Caco-2 (cell line): ENCODE data around the gene SNX30. TPM values are rescaled to one million over a fixed set of nuclear protein-coding genes. Genes with fewer than 3 reads are reported as not detected.

ENCODE experiments used
- BruUV-seq: library from RNA; stranded (reverse); fragments of 400-500 nt; replicated peaks from 2 replicates; lab custom pipeline; 2021; lab: Mats Ljungman, UMichigan
- CTCF ChIA-PET: fragments of 300-600 bp; sonication (Branson Sonifier 250); formaldehyde crosslinking; loops from one replicate; lab custom pipeline; 2022; ENCODE audit warnings: antibody characterized with exemption; lab: Charles Lee
- POLR2A ChIA-PET: fragments of 300-600 bp; sonication (Branson Sonifier 250); formaldehyde crosslinking; loops from one replicate; lab custom pipeline; 2022; ENCODE audit warnings: antibody characterized with exemption; lab: Charles Lee
- DNase-seq, 2 experiments: peaks; one replicate each; pipeline versions ENCODE4 v3.0.0 to v3.0.0-alpha.2; 2020 to 2022
- H3K27me3 ChIP-seq: replicated peaks from 2 replicates; pipeline ENCODE4 v1.6.0; 2011; ENCODE audit warnings: low read length; ENCODE audit not compliant: control insufficient read depth, insufficient read depth
- H3K36me3 ChIP-seq: 2 replicates; pipeline ENCODE4 v1.5.1; 2011; ENCODE audit warnings: low read length; ENCODE audit not compliant: control insufficient read depth, insufficient read depth
- H3K4me1 ChIP-seq: fragments of 250-450 bp; sonication (Bioruptor Pico); 2 replicates; pipeline ENCODE4 v1.5.1; 2020; ENCODE audit warnings: mild to moderate bottlenecking
- H3K4me3 ChIP-seq: 2 replicates; pipeline ENCODE4 v1.5.1; 2011; ENCODE audit warnings: low read depth, mild to moderate bottlenecking, control low read depth, low read length
- H3K9me3 ChIP-seq: fragments of 250-450 bp; sonication (Bioruptor Pico); 2 replicates; pipeline ENCODE4 v1.5.1; 2020; ENCODE audit warnings: mild to moderate bottlenecking, moderate library complexity
- H3K27ac Mint-ChIP-seq: one replicate; pipeline ENCODE4 v1.8.0; 2022; ENCODE audit warnings: mixed read lengths; ENCODE audit not compliant: unreplicated experiment
- H3K27me3 Mint-ChIP-seq: one replicate; pipeline ENCODE4 v1.8.0; 2022; ENCODE audit warnings: mixed read lengths; ENCODE audit not compliant: insufficient read depth, unreplicated experiment
- H3K36me3 Mint-ChIP-seq: one replicate; pipeline ENCODE4 v1.8.0; 2022; ENCODE audit warnings: mild to moderate bottlenecking, mixed read lengths; ENCODE audit not compliant: insufficient read depth, unreplicated experiment
- H3K4me1 Mint-ChIP-seq: one replicate; pipeline ENCODE4 v1.8.0; 2022; ENCODE audit warnings: low read depth, mixed read lengths; ENCODE audit not compliant: unreplicated experiment
- H3K4me3 Mint-ChIP-seq: one replicate; pipeline ENCODE4 v1.8.0; 2022; ENCODE audit warnings: mild to moderate bottlenecking, moderate library complexity, mixed read lengths; ENCODE audit not compliant: unreplicated experiment
- H3K9me3 Mint-ChIP-seq: one replicate; pipeline ENCODE4 v1.8.0; 2022; ENCODE audit warnings: mixed read lengths; ENCODE audit not compliant: unreplicated experiment
- CTCF ChIP-seq, 2 experiments: fragments of 200-600 bp in 1 of 2; IDR thresholded peaks; 1 replicate in 1 of 2; 2 replicates in 1 of 2; pipeline versions ENCODE4 v1.5.1 to v1.8.0; 2011 to 2022; ENCODE audit warnings: antibody characterized with exemption in 1 of 2, control low read depth in 1 of 2, inconsistent platforms in 1 of 2, low read depth in 1 of 2, low read length in 1 of 2, mild to moderate bottlenecking in 1 of 2, moderate library complexity in 1 of 2; ENCODE audit not compliant: insufficient read depth in 1 of 2, severe bottlenecking in 1 of 2, unreplicated experiment in 1 of 2
- intact Hi-C: fragments of 100-400 bp; cut with micrococcal nuclease; formaldehyde crosslinking; loops from one replicate; pipeline ENCODE4 v1.10.0; 2022; ENCODE audit not compliant: unreplicated experiment
- total RNA-seq: library from RNA; stranded (reverse); gene quantifications from 2 replicates; pipeline ENCODE4 v1.2.3, GENCODE V29; 2022

SNX30 gene
- total RNA-seq, 1 experiment from 2014 or later = 21.8 TPM

GRCh38 chr9:112751056-112751795 lies 666 bp downstream of the SNX30 start:
- intact Hi-C loops = loop anchor here (1.0 kb wide), 2 partner anchors 14 to 33 kb away; partner anchors contain the start of gene INIP
- no peaks in the 10 kb centered on the region for H3K9me3 ChIP-seq
- H3K4me3 ChIP-seq = peak overlapping the region; percentile 99
- ChIA-PET POLR2A (interaction anchor here (0.5 to 2.2 kb wide), 5 partner anchors 14 to 591 kb away, joined by 3 to 9 read pairs (median 3); partner anchors contain the start of gene INIP), CTCF (interaction anchor here (0.6 to 2.0 kb wide), 5 partner anchors 14 to 42 kb away, joined by 3 to 10 read pairs (median 4); partner anchors contain the start of gene INIP)
- H3K9me3 Mint-ChIP-seq = no peaks in the 10 kb centered on the region
- peak overlapping the region; percentile 85 for H3K27ac Mint-ChIP-seq
- no TSS peak for BruUV-seq
- peak overlapping the region; percentile 96 for H3K4me3 Mint-ChIP-seq
- H3K36me3 ChIP-seq = no peaks in the 10 kb centered on the region
- peaks cover 35% of the 10 kb centered on the region for H3K4me1 Mint-ChIP-seq
- H3K36me3 Mint-ChIP-seq = no peaks in the 10 kb centered on the region
- no peak for TF ChIP-seq CTCF (IDR thresholded peaks at IDR 0.05; ENCODE audit: insufficient read depth in 1 of 2, low read depth in 1 of 2, low read length in 1 of 2, severe bottlenecking in 1 of 2, unreplicated experiment in 1 of 2)
- no peaks in the 10 kb centered on the region for H3K27me3 ChIP-seq
- peaks cover 51% of the 10 kb centered on the region for H3K4me1 ChIP-seq
- DNase-seq = peak; percentile 72
- H3K27me3 Mint-ChIP-seq = no peaks in the 10 kb centered on the region

- Mint-ChIP-seq H3K27ac (no peak overlapping the region), H3K27me3 (no peaks in the 10 kb centered on the region), H3K4me3 (peak overlapping the region; percentile 96), H3K4me1 (peaks cover 38% of the 10 kb centered on the region), H3K9me3 (no peaks in the 10 kb centered on the region), H3K36me3 (no peaks in the 10 kb centered on the region)
- DNase-seq = no peak
- peak overlapping the region; percentile 99 for H3K4me3 ChIP-seq
- intact Hi-C loops = no loop called here
- ChIA-PET CTCF (interaction anchor here (1.1 kb wide), 1 partner anchor 34 kb away, joined by 3 read pairs; no protein-coding TSS in a partner anchor), POLR2A (no interaction called here)
- no TSS peak for BruUV-seq
- no peak for TF ChIP-seq CTCF (IDR thresholded peaks at IDR 0.05; ENCODE audit: insufficient read depth in 1 of 2, low read depth in 1 of 2, low read length in 1 of 2, severe bottlenecking in 1 of 2, unreplicated experiment in 1 of 2)
- no peaks in the 10 kb centered on the region for H3K27me3 ChIP-seq
- H3K36me3 ChIP-seq = no peaks in the 10 kb centered on the region
- H3K4me1 ChIP-seq = peaks cover 59% of the 10 kb centered on the region
- no peaks in the 10 kb centered on the region for H3K9me3 ChIP-seq
Observed at GRCh38 chr9:112752334-112753125, 2.0 kb downstream of the SNX30 start.

- no peaks in the 10 kb centered on the region for H3K27me3 ChIP-seq
- H3K27me3 Mint-ChIP-seq = no peaks in the 10 kb centered on the region
- H3K4me1 Mint-ChIP-seq = peaks cover 45% of the 10 kb centered on the region
Observed at GRCh38 chr9:112753725-112754124, 3.2 kb downstream of the SNX30 start.

More at GRCh38 chr9:112753725-112754124, 3.2 kb downstream of the SNX30 start:
- Mint-ChIP-seq H3K36me3 (no peaks in the 10 kb centered on the region), H3K27ac (no peak overlapping the region), H3K4me3 (no peak overlapping the region), H3K9me3 (no peaks in the 10 kb centered on the region)
- BruUV-seq = no TSS peak
- ChIA-PET CTCF (interaction anchor here (1.1 kb wide), 1 partner anchor 35 kb away, joined by 3 read pairs; no protein-coding TSS in a partner anchor), POLR2A (no interaction called here)
- TF ChIP-seq CTCF (IDR thresholded peaks at IDR 0.05; ENCODE audit: insufficient read depth in 1 of 2, low read depth in 1 of 2, low read length in 1 of 2, severe bottlenecking in 1 of 2, unreplicated experiment in 1 of 2) = no peak
- Histone ChIP-seq H3K9me3 (no peaks in the 10 kb centered on the region), H3K36me3 (no peaks in the 10 kb centered on the region), H3K4me3 (no peak overlapping the region), H3K4me1 (peaks cover 59% of the 10 kb centered on the region)
- intact Hi-C loops = no loop called here
- DNase-seq = no peak
